SK-N-SH treated with all-trans-retinoic acid at 6 μM for 48 hours (cell line): ENCODE data around the gene CABLES1.

Experiments used
- ATAC-seq: fragments of 200-7000 bp; cut with Tn5 transposase; 3 replicates; pipeline ENCODE4 v1.9.1; 2020; ENCODE audit warnings: mild to moderate bottlenecking, moderate library complexity
- ARNTL ChIP-seq: fragments of 450-650 bp; formaldehyde crosslinking; IDR thresholded peaks from 2 replicates; pipeline ENCODE4 v1.5.0; 2020; ENCODE audit warnings: low read depth, mild to moderate bottlenecking, moderate library complexity, borderline replicate concordance
- BACH2 ChIP-seq: fragments of 250-450 bp; sonication (Bioruptor Pico); IDR thresholded peaks from 2 replicates; pipeline ENCODE4 v1.9.0; 2021; ENCODE audit warnings: mild to moderate bottlenecking, borderline replicate concordance
- CREB5 ChIP-seq: fragments of 250-450 bp; sonication (Bioruptor Pico); IDR thresholded peaks from 2 replicates; pipeline ENCODE4 v1.5.1; 2020; ENCODE audit warnings: low read depth, mild to moderate bottlenecking, moderate library complexity
- CSDC2 ChIP-seq: fragments of 250-450 bp; sonication (Bioruptor Pico); IDR thresholded peaks from 2 replicates; pipeline ENCODE4 v1.5.0; 2020; ENCODE audit warnings: mild to moderate bottlenecking, moderate library complexity
- CSRNP3 ChIP-seq: fragments of 250-450 bp; sonication (Bioruptor Pico); IDR thresholded peaks from 2 replicates; pipeline ENCODE4 v1.5.1; 2021; ENCODE audit warnings: mild to moderate bottlenecking, moderate library complexity
- ESRRG ChIP-seq: fragments of 250-450 bp; sonication (Bioruptor Pico); IDR thresholded peaks from 2 replicates; pipeline ENCODE4 v1.6.1; 2021; ENCODE audit warnings: mild to moderate bottlenecking
- GLIS3 ChIP-seq: fragments of 250-450 bp; sonication (Bioruptor Pico); IDR thresholded peaks from 2 replicates; pipeline ENCODE4 v1.5.0; 2020; ENCODE audit warnings: mild to moderate bottlenecking, moderate library complexity
- ISL1 ChIP-seq: fragments of 250-450 bp; sonication (Bioruptor Pico); IDR thresholded peaks from 2 replicates; pipeline ENCODE4 v2.1.2; 2022; ENCODE audit warnings: mild to moderate bottlenecking, moderate library complexity
- OSR1 ChIP-seq: fragments of 250-450 bp; sonication (Bioruptor Pico); IDR thresholded peaks from 2 replicates; pipeline ENCODE4 v1.8.0; 2022; ENCODE audit warnings: moderate library complexity, mild to moderate bottlenecking, inconsistent platforms
- PATZ1 ChIP-seq: fragments of 250-450 bp; sonication (Bioruptor Pico); IDR thresholded peaks from 2 replicates; pipeline ENCODE4 v1.8.0; 2020; ENCODE audit warnings: mild to moderate bottlenecking, moderate library complexity, borderline replicate concordance
- POU6F1 ChIP-seq: fragments of 250-450 bp; sonication (Bioruptor Pico); IDR thresholded peaks from 2 replicates; pipeline ENCODE4 v1.8.0; 2021; ENCODE audit warnings: low read depth, mild to moderate bottlenecking, moderate library complexity, borderline replicate concordance
- PPARA ChIP-seq: fragments of 250-450 bp; sonication (Bioruptor Pico); IDR thresholded peaks from 2 replicates; pipeline ENCODE4 v1.5.0; 2020; ENCODE audit warnings: mild to moderate bottlenecking, borderline replicate concordance
- RARB ChIP-seq: fragments of 250-450 bp; sonication (Bioruptor Pico); IDR thresholded peaks from 2 replicates; pipeline ENCODE4 v1.8.0; 2021; ENCODE audit warnings: mild to moderate bottlenecking, moderate library complexity
- SNAI2 ChIP-seq: fragments of 250-450 bp; sonication (Bioruptor Pico); IDR thresholded peaks from 2 replicates; pipeline ENCODE4 v1.5.0; 2020; ENCODE audit warnings: mild to moderate bottlenecking, moderate library complexity
- TCF4 ChIP-seq: fragments of 250-450 bp; sonication (Bioruptor Pico); IDR thresholded peaks from 2 replicates; pipeline ENCODE4 v1.8.0; 2021; ENCODE audit warnings: mild to moderate bottlenecking, moderate library complexity, borderline replicate concordance
- TOX ChIP-seq: fragments of 250-450 bp; sonication (Bioruptor Pico); IDR thresholded peaks from 2 replicates; pipeline ENCODE4 v1.8.0; 2021; ENCODE audit warnings: mild to moderate bottlenecking, moderate library complexity, borderline replicate concordance
- TSHZ2 ChIP-seq: fragments of 250-450 bp; sonication (Bioruptor Pico); IDR thresholded peaks from 2 replicates; pipeline ENCODE4 v1.5.0; 2020; ENCODE audit warnings: mild to moderate bottlenecking, moderate library complexity
- ZC3H10 ChIP-seq: fragments of 250-450 bp; sonication (Bioruptor Pico); IDR thresholded peaks from 2 replicates; pipeline ENCODE4 v1.5.1; 2021; ENCODE audit warnings: mild to moderate bottlenecking, moderate library complexity
- ZFP3 ChIP-seq: fragments of 250-450 bp; sonication (Bioruptor Pico); IDR thresholded peaks from 2 replicates; pipeline ENCODE4 v1.5.0; 2020; ENCODE audit warnings: mild to moderate bottlenecking, moderate library complexity
- ZFP30 ChIP-seq: fragments of 450-650 bp; formaldehyde crosslinking; IDR thresholded peaks from 2 replicates; pipeline ENCODE4 v1.5.0; 2022; ENCODE audit warnings: mild to moderate bottlenecking, moderate library complexity
- ZNF565 ChIP-seq: fragments of 450-650 bp; formaldehyde crosslinking; conservative IDR thresholded peaks from 2 replicates; pipeline ENCODE4 v1.5.0; 2020; ENCODE audit warnings: low read depth, mild to moderate bottlenecking, moderate library complexity
- ZNF70 ChIP-seq: fragments of 450-650 bp; formaldehyde crosslinking; IDR thresholded peaks from 2 replicates; pipeline ENCODE4 v1.5.0; 2020; ENCODE audit warnings: mild to moderate bottlenecking, moderate library complexity
- ZNF8 ChIP-seq: fragments of 450-650 bp; formaldehyde crosslinking; IDR thresholded peaks from 2 replicates; pipeline ENCODE4 v1.5.0; 2020; ENCODE audit warnings: mild to moderate bottlenecking, moderate library complexity

Gene CABLES1

GRCh38 chr18:23103449-23103848 is 31.8 kb upstream of the CABLES1 start (continued):
- TF ChIP-seq PATZ1 (CRISPR knock-in tag) (no peak), GLIS3 (CRISPR knock-in tag) (no peak), RARB (no peak)

- no peak for ATAC-seq
- TF ChIP-seq POU6F1 (no peak), ZNF8 (CRISPR knock-in tag) (no peak), CREB5 (no peak), PATZ1 (CRISPR knock-in tag) (no peak), RARB (no peak), ZNF565 (CRISPR knock-in tag) (no peak), ZFP30 (CRISPR knock-in tag) (no peak), ZFP3 (CRISPR knock-in tag) (no peak), ISL1 (CRISPR knock-in tag) (no peak), OSR1 (CRISPR knock-in tag) (no peak), TCF4 (CRISPR knock-in tag) (no peak), ZC3H10 (CRISPR knock-in tag) (no peak), ARNTL (CRISPR knock-in tag) (no peak), TSHZ2 (CRISPR knock-in tag) (no peak), TOX (CRISPR knock-in tag) (no peak)
Observed at GRCh38 chr18:23105030-23105429, 30.3 kb upstream of the CABLES1 start.

- ATAC-seq = no peak
- TF ChIP-seq ZC3H10 (CRISPR knock-in tag) (no peak), TOX (CRISPR knock-in tag) (no peak), ZFP3 (CRISPR knock-in tag) (no peak), ZNF70 (CRISPR knock-in tag) (no peak), CSRNP3 (CRISPR knock-in tag) (no peak), ZNF8 (CRISPR knock-in tag) (no peak), RARB (no peak), PPARA (no peak), SNAI2 (CRISPR knock-in tag) (no peak), CSDC2 (CRISPR knock-in tag) (no peak), CREB5 (no peak), ESRRG (CRISPR knock-in tag) (no peak), BACH2 (CRISPR knock-in tag) (no peak), POU6F1 (no peak), OSR1 (CRISPR knock-in tag) (no peak), TCF4 (CRISPR knock-in tag) (no peak), GLIS3 (CRISPR knock-in tag) (no peak)
Observed at GRCh38 chr18:23105581-23106219, 29.6 kb upstream of the CABLES1 start.
